ENCODE data around the gene IGFBP6. TPM values are rescaled to one million over a fixed set of nuclear protein-coding genes. Genes with fewer than 3 reads are reported as not detected.

The IGFBP6 gene
- total and polyA plus RNA-seq, 9 of the 15 experiments (the other 6 are each of a cell fraction or from before 2014, with no cell fraction given), result 0.15 to 1.4 (median 0.54) TPM

GRCh38 chr12:53147653-53148052 lies 50.2 kb downstream of the IGFBP6 start (continued):
- TF ChIP-seq SFPQ (IDR thresholded peaks at IDR 0.05; ENCODE audit: low read depth, low read length), result no peak
- peak; percentile 91 for TF ChIP-seq ZNF707 (CRISPR knock-in tag; conservative IDR thresholded peaks at IDR 0.05)
- no peak for TF ChIP-seq EWSR1 (IDR thresholded peaks at IDR 0.05; ENCODE audit: borderline replicate concordance, low read depth, partially characterized antibody)
- no peak for TF ChIP-seq ZNF3 (CRISPR knock-in tag; IDR thresholded peaks at IDR 0.05)
- no peak for TF ChIP-seq RBM15 (IDR thresholded peaks at IDR 0.05; ENCODE audit: insufficient read depth, low read length)
- TF ChIP-seq MAX (CRISPR knock-in tag; IDR thresholded peaks at IDR 0.05), result no peak
- TF ChIP-seq CEBPG (CRISPR knock-in tag; IDR thresholded peaks at IDR 0.05), result no peak
- peak in 1 of 2 experiments; percentile 60; a peak in 1 of 4 replicates for TF ChIP-seq CEBPG (tag; conservative IDR thresholded peaks at IDR 0.05 in 1 of 2, IDR thresholded peaks at IDR 0.05 in 1 of 2)
- TF ChIP-seq ZBTB5 (IDR thresholded peaks at IDR 0.05), result no peak
- peak; percentile 79; the same call in 1 of the 2 replicates for TF ChIP-seq ZNF174 (CRISPR knock-in tag; IDR thresholded peaks at IDR 0.05)
- TF ChIP-seq HNRNPK (IDR thresholded peaks at IDR 0.05; ENCODE audit: low read depth, low read length, poor library complexity, severe bottlenecking), result no peak
- peak; percentile 68; the same call in 1 of the 2 replicates for TF ChIP-seq PYGO2 (tag; IDR thresholded peaks at IDR 0.05)
- TF ChIP-seq ZBTB1 (CRISPR knock-in tag; IDR thresholded peaks at IDR 0.05; ENCODE audit: borderline replicate concordance, low read depth), result no peak
- no peak for TF ChIP-seq COPS2 (conservative IDR thresholded peaks at IDR 0.05)
- no peak for TF ChIP-seq MBD1 (CRISPR knock-in tag; IDR thresholded peaks at IDR 0.05)
